Lower lobe of right lung (tissue), 2 donors: ENCODE data around the gene SEL1L2. TPM values are rescaled to one million over a fixed set of nuclear protein-coding genes. Genes with fewer than 3 reads are reported as not detected.
A peak's percentile ranks its signal among the peaks of the same experiment; 100 is the strongest.

Experiments
- ATAC-seq, 2 donors: fragments of 200-7000 bp; cut with Tn5 transposase; one replicate each; pipeline ENCODE4 v1.9.1; 2020 to 2022; ENCODE audit warnings: mild to moderate bottlenecking in 2 of 2, moderate library complexity in 2 of 2
- DNase-seq: peaks from one replicate; pipeline ENCODE4 v3.0.0-alpha.2; 2020
- H3K27ac ChIP-seq: fragments of 200-600 bp; one replicate; pipeline ENCODE4 v1.8.0; 2022
- H3K27me3 ChIP-seq: fragments of 200-600 bp; one replicate; pipeline ENCODE4 v1.8.0; 2022; ENCODE audit warnings: low read depth
- H3K36me3 ChIP-seq: fragments of 200-600 bp; one replicate; pipeline ENCODE4 v1.8.0; 2022; ENCODE audit warnings: mild to moderate bottlenecking
- H3K4me1 ChIP-seq: fragments of 200-600 bp; one replicate; pipeline ENCODE4 v1.8.0; 2022
- H3K4me3 ChIP-seq: fragments of 200-600 bp; one replicate; pipeline ENCODE4 v1.8.0; 2022; ENCODE audit warnings: mild to moderate bottlenecking
- H3K9me3 ChIP-seq: fragments of 200-600 bp; one replicate; pipeline ENCODE4 v1.8.0; 2022
- CTCF ChIP-seq: fragments of 200-600 bp; IDR thresholded peaks from one replicate; pipeline ENCODE4 v1.8.0; 2022; ENCODE audit warnings: antibody characterized with exemption, mild to moderate bottlenecking
- intact Hi-C: fragments of 100-400 bp; cut with DNase I; formaldehyde crosslinking; loops from one replicate; pipeline ENCODE4 v1.11.0; 2022
- total RNA-seq: library from RNA; stranded (reverse); fragmentation: NEBNext Ultra II Directional; extraction: Animal tissue kit (Norgen Biotek cat#: 25700); gene quantifications from one replicate; pipeline ENCODE4 v1.2.1, GENCODE V29; 2021
- donor health status: DM: no; HTN: yes; CAD: no; lungs with severe emphysema.

SEL1L2 gene
- total RNA-seq, 1 donor from 2014 or later: not detected

- H3K4me1 ChIP-seq: no peaks in the 10 kb centered on the region
- intact Hi-C loops: no loop called here
- no peak overlapping the region for H3K4me3 ChIP-seq
- no peaks in the 10 kb centered on the region for H3K27me3 ChIP-seq
- ATAC-seq: no peak
- no peaks in the 10 kb centered on the region for H3K9me3 ChIP-seq
- no peaks in the 10 kb centered on the region for H3K36me3 ChIP-seq
- no peak for TF ChIP-seq CTCF
- H3K27ac ChIP-seq: no peak overlapping the region
- DNase-seq: no peak
Observed at GRCh38 chr20:13858871-13859270, 131.5 kb downstream of the SEL1L2 start.

GRCh38 chr20:13858439-13858838, 132.0 kb downstream of the SEL1L2 start:
- ATAC-seq (no peak), DNase-seq (no peak)
- intact Hi-C loops: no loop called here
- Histone ChIP-seq H3K4me1 (no peaks in the 10 kb centered on the region), H3K27me3 (no peaks in the 10 kb centered on the region), H3K36me3 (no peaks in the 10 kb centered on the region), H3K4me3 (no peak overlapping the region), H3K9me3 (no peaks in the 10 kb centered on the region), H3K27ac (no peak overlapping the region)
- no peak for TF ChIP-seq CTCF

- H3K27me3 ChIP-seq: no peaks in the 10 kb centered on the region
- DNase-seq (no peak), ATAC-seq (no peak)
- no peaks in the 10 kb centered on the region for H3K36me3 ChIP-seq
- no peak for TF ChIP-seq CTCF
- H3K9me3 ChIP-seq: no peaks in the 10 kb centered on the region
- no peaks in the 10 kb centered on the region for H3K4me1 ChIP-seq
- no peak overlapping the region for H3K27ac ChIP-seq
- no peak overlapping the region for H3K4me3 ChIP-seq
- intact Hi-C loops: no loop called here
Observed at GRCh38 chr20:13857961-13858360, 132.5 kb downstream of the SEL1L2 start.

- no peak overlapping the region for H3K27ac ChIP-seq
- no peak for TF ChIP-seq CTCF
- no peak for DNase-seq
Observed at GRCh38 chr20:13857304-13857703, 133.1 kb downstream of the SEL1L2 start.

GRCh38 chr20:13856354-13856753, 134.1 kb downstream of the SEL1L2 start:
- no peak overlapping the region for H3K4me3 ChIP-seq
- no peak for DNase-seq
- ATAC-seq: no peak
- no peaks in the 10 kb centered on the region for H3K36me3 ChIP-seq
- no peaks in the 10 kb centered on the region for H3K4me1 ChIP-seq
- TF ChIP-seq CTCF: no peak
- H3K9me3 ChIP-seq: no peaks in the 10 kb centered on the region
- H3K27ac ChIP-seq: no peak overlapping the region
- intact Hi-C loops: no loop called here
- no peaks in the 10 kb centered on the region for H3K27me3 ChIP-seq

More at GRCh38 chr20:13857304-13857703, 133.1 kb downstream of the SEL1L2 start:
- intact Hi-C loops: no loop called here
- Histone ChIP-seq H3K27me3 (no peaks in the 10 kb centered on the region), H3K4me1 (no peaks in the 10 kb centered on the region), H3K9me3 (no peaks in the 10 kb centered on the region), H3K4me3 (no peak overlapping the region), H3K36me3 (no peaks in the 10 kb centered on the region)
- ATAC-seq: peak in 1 of 2 donors; percentile 35

- Histone ChIP-seq H3K27me3 (no peaks in the 10 kb centered on the region), H3K36me3 (no peaks in the 10 kb centered on the region), H3K9me3 (no peaks in the 10 kb centered on the region), H3K27ac (no peak overlapping the region), H3K4me3 (no peak overlapping the region), H3K4me1 (no peaks in the 10 kb centered on the region)
- DNase-seq (no peak), ATAC-seq (no peak)
- intact Hi-C loops: no loop called here
- TF ChIP-seq CTCF: no peak
Observed at GRCh38 chr20:13855613-13856012, 134.8 kb downstream of the SEL1L2 start.
